Mesenteric fat pad (tissue), 1 donor: ENCODE results near the gene KSR2. TPM values are rescaled to one million over a fixed set of nuclear protein-coding genes. Genes with fewer than 3 reads are reported as not detected.
A peak's percentile ranks its signal among the peaks of the same experiment; 100 is the strongest.
"Not testable (repeated sequence)": the region's sequence is repeated elsewhere in the genome, so short reads cannot be mapped to it uniquely, and the experiment has no call there.

ENCODE experiments used
- DNase-seq: peaks from one replicate; pipeline ENCODE4 v3.0.0-alpha.2; 2020; ENCODE audit warnings: low spot score
- total RNA-seq: library from RNA; stranded (reverse); fragmentation: NEBNext Ultra II Directional; extraction: Animal tissue kit (Norgen Biotek cat#: 25700); gene quantifications from one replicate; pipeline ENCODE4 v1.2.1, GENCODE V29; 2021
- donor health status: DM: yes; HTN: yes; CAD: no.

Gene KSR2
- total RNA-seq, 1 donor from 2014 or later: not detected

DNA sequence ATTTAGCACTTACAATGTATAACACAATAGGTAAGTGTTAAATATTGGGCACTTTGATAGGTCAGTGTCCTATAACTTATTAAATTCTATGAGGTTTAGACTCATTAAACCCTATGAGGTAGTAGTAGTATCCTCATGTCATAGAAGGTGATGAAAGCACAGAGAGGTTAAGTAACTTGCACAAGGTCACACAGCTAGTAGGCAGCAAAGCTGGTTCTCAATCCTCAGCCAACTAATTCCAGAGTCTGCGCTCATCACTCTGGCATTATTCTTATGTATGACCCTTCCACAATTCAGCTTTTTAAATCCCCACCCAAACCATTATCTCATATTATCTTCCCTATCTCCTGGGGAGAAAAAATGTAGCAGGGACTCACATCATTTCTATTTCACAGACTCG is 141.1 kb downstream of the KSR2 start:
- DNase-seq: no peak

DNA sequence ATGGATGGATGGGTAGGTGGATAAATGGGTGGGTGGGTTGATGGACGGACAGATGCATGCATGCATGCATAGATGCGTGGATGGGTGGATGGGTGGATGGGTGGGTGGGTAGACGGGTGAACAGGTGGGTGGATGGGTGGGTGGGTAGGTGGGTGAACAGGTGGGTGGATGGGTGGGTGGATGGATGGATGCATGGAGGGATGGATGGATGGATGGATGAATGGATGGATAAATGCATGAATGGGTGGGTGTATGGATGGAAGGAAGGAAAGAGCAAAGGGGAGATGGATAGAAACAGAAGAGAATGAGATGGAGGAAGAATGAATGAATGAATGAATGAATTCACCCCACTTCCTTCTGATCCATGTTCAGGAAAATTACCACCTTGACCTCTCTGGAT is 143.0 kb downstream of the KSR2 start:
- DNase-seq: peak; percentile 41

DNA sequence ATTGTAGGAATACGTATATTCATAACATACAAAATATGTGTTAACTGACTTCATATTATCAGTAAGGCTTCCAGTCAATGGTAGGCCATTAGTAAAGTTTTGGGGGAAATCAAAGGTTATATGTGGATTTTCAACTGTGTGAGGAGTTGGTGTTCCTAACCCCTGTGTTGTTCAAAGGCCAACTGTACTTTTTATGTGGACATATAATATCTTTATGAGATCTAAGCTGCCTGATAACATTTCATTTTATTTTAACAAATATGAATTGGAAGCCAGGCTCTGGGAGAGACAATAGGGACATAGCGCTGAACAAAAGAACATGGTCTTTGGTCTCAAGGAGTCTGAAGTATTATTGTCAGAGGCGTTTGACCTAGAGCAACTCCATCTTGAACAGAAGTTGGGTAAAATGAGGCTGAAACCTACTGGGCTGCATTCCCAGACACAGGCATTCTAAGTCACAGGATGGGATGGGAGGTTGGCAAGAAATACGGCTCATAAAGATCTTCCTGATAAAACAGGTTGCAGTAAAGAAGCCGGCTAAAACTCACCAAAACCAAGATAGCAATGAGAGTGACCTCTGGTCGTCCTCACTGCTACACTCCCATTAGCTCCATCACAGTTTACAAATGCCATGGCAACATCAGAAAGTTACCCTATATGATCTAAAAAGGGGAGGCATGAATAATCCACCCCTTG is 147.2 kb downstream of the KSR2 start:
- DNase-seq: no peak

DNA sequence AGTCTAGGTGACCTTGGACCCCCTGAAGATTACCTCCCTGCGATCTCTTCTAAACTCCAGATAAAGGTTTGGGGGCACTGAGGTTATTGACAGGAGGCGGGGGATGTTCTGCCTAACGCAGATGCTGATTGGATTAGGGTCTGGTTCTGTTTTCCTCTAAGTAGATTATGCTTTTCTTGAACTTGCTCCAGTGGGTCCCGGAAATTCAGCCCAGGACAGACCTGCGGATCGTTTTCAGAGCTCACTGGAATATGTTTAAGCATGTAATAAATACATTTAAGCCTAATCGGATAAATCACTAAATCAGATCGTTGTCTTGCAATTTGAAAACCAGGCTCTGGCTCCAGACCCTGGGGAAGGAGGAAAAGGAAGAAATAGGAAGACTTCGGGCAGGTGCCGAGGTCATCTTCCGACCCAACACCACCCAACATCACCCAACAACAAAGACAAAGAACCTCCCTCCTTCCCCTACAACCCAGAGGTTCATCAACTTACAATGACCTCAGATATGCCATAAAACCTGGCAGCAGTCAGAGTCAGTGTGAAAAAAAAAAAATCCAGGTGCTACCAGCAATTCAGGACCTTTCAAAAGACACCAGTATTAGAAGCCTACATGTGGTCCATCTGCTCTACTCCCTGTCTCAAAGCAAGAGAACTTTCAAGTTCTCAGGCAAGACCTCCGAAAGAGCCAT is 148.4 kb downstream of the KSR2 start:
- DNase-seq: peak; percentile 41

DNA sequence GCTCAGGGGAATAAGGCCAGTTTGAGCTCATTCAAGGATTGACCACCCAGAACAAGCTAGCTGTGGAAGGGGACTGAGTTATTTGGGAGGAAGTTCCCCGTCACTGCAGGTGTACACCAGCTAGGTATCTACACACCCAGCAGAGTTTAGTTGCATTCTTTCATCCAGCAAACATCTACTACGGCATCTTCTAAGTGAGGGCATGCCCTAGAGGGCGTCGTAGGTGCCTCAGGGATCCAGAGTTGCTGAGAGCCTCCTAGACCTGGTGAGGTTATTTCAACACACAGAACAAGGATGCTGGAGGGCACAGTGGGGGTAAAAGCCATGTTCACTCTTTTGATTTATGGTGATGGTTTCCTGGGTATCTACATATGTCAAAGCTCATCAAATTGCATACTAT is 149.6 kb downstream of the KSR2 start:
- DNase-seq: peak; percentile 37

DNA sequence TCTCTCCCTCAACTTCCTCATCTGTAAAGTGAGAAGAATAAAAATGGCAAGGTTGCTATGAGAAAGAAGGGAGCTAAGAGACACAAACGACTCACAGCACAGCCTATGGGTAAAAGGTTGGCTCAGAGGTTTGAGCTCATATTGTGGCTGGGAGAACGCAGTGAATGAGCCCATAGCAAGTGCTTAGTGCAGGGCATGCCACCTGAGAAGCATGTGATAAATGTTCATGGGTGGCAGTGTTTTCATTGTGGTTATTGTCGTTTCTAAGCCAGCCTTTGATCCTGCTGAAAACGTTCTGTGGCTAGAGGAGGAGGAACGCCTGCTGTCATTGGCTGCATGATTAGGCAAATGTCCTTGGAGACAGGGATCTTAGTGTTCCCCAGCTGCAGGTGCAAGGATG is 150.4 kb downstream of the KSR2 start:
- peak; percentile 22 for DNase-seq

DNA sequence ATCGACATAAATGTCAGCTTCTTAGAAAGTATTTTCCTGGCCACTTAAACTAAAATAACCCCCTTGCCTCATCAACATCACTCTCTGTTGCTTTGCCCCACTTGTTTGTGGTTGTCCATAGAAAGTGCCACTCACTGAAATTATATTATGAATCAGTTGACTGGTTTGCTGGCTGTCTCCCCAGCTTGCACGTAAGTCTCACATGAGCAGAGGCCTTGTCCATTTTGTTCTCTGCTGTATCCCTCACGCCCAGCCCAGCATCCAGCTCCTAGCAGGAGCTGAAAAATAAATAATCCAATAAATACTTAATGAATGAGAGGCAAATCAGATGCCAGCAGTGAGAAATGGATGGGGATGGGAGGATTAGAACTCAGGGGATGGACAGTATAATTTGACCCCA is 159.3 kb downstream of the KSR2 start:
- DNase-seq: no peak

DNA sequence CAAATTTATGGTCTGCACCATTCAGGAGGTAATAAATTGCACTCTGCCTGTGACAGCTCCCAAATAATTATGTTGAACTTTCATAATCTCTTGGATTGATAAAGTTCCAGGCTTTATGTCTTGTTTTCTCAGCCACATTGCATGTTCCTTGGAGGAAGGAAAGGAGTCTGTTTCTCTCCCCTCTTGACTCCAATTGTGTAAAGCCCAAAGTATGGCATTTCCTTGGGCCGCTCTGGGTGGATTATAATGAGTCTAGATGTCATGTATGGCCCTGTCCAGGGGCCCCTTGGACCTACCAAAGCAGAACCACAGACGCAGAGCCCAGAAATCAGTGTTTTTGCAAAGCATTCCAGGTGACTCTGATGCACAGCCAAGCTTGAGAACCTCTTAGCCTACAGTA is 160.8 kb downstream of the KSR2 start:
- no peak for DNase-seq

DNA sequence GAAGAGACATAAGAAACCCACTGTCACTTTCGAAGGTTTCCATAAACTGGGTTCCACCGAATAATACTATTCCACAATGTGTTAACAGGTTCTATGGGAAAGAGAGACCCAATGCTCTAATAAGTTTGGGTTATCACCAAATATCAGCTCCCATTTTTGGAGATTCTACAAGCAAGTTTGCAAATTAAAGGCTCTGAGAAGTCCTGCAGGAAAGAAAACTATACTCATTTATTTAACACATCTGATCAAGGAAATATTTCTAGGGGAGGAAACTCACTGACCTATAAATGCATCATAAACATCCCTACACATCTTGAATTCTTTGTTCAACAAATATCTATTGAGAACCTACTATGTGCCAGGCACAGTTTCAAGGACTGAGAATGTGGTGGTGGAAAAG is 161.4 kb downstream of the KSR2 start:
- no peak for DNase-seq

DNA sequence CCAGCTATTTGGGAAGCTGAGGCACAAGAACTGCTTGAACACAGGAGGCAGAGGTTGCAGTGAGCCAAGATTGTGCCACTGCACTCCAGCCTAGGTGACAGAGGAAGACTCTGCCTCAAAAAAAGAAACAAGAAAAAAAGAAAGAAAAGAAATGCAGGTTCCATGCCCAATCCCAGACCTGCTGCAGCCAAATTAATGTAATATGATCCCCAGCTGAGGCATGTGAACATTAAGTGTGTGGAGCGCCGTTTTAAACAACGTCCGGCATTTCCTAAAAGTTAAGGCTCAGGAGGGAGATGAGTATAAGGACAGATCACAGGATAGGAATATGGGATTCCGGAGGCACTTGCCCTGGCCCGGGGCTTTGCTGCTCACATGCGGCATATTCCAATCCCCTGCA is 162.9 kb downstream of the KSR2 start:
- DNase-seq: no peak

DNA sequence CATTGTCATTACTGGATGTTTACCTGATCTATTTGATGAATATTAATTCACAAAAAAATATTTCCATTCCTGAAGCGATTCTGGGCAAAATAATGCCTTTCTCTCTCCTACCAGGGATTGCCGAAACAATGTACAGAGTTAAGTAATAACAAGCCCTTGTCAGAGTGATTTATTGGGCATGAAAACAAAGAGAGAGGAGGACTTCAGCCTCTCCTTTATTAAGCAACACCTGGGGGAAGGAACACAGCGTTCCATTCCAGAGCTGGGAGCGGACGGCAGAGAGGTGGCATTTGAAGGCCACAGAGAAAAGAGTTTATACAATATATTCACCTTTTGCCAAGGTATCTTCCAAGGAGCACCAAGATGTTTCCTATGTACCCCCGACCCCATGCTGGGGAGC is 165.8 kb downstream of the KSR2 start:
- DNase-seq: no peak

DNA sequence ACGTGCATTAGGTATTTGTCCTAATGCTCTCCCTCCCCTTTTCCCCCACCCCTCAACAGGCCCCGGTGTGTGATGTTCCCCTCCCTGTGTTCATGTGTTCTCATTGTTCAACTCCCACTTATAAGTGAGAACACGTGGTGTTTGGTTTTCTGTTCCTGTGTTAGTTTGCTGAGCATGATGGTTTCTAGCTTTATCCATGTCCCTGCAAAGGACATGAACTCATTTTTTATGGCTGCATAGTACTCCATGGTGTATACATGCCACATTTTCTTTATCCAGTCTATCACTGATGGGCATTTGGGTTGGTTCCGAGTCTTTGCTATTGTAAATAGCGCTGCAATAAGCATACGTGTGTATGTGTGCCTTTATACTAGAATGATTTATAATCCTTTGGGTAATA is 168.1 kb downstream of the KSR2 start:
- DNase-seq: not testable (repeated sequence)

DNA sequence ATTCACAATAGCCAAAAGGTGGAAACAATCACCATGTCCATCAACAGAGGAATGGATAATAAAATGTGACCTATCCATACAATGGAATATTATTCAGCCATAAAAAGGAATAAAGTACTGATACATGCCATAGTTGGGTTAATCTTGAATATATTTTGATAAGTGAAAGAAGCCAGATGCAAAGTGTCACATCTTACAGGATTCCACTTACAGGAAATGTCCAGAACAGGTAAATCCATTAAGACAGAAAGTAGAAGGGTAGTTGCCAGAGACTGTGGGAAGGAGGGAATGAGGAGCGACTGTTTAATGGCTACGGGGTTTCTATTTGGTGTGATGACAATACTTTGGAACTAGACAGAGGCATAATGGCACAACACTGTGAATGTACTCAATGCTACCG is 171.6 kb downstream of the KSR2 start:
- DNase-seq: no peak

DNA sequence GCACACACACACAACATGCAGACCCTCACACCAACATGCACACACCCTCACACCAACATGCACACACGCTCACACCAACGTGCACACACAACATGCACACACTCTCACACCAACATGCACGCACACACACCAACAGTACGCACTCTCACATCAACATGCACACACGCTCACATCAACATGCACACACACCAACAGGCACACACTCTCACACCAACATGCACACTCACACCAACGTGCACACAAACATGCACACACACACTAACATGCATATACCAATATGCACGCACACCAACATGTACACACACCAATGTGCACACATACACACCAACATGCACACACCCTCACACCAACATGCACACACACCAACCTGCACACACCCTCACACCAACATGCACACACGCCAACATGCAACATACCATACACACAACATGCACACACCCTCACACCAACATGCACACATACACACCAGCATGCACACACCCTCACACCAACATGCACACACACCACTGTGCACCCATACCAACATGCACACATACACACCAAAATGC is 175.8 kb downstream of the KSR2 start:
- no peak for DNase-seq

DNA sequence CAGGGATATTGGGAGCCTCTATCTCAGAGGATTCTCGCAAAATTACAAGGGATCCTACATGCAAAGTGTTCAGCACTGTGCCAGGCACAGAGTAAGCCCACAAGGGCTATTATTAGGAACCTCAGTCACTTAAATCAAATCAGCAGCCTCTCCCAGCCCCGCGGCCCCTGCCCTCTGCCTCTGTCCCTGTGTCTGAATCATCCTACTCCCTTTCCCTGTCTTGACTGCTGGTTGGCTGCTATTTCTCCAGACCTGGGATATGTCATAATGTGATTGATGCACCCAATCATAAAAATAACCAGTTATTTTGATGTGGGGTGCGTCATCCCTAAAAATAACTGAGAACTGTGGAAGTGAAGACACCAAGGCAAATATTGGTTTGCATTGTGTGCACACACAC is 176.3 kb downstream of the KSR2 start:
- no peak for DNase-seq

DNA sequence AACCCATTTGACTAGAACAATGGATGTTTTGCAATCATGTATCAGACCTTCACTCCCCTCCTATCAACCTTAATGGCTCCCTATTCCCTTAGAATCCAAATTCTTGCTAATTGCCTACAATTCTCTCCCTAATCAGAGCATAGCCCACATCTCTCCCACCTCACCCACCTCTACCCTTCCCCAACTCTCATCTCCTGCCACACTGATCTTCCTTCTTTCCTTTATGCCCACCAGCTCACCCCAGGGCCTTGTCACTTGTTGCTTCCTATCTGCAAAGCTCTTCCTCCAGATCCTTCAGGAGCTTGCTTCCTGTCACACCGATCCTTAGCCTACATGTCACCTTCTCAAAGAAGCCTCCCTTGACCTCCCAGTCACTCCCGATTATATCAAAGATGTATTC is 177.8 kb downstream of the KSR2 start:
- DNase-seq: no peak

DNA sequence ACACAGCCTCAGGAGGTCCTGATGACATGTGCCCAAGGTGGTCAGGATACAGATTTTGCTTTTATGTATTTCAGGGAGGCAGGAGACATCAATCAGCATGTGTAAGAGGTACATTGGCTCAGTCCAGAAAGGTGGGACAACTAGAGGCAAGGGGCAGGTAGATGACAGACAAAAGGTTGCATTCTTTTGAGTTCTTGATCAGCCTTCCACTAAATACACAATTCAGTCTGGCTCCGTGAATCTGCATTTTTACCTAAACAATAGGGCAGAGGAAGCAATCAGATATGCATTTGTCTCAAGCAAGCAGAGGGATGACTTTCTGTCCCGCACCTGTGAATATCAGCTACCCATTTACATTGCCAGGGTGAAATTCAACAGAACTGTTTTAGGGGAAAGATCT is 178.6 kb downstream of the KSR2 start:
- no peak for DNase-seq

DNA sequence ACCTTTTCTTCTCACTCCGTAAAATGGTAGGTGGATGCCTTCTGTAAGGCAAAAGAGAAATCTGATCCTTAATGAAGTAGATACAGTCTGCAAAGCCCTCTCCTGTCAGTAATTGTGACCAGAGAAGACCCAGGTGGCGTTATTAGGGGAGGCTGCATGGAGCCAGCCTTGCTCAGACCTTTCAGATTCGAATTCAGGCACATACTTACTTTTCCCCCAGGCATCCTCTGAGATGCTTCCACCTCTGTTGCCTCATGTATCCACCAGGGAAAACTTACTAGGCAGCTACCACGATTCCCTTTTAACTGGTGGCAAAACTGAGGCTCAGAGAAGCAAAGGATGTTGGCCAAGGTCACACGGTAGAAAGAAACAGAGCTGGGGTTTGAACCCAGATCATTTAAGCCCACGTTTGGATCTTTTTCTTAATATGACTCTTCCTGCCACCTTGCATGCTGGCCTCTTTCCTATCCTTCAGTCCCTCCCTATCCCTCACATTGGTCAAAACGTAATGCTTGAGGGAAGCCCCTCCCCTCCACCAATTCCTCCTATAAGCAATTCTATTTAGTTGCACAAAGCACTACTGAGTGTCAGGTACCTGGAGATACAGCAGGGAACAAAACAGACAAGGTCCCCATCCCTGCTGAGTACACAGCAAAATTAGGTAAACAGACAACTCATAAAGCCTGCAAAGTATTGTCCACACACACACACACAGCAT is 179.4 kb downstream of the KSR2 start:
- DNase-seq: no peak

DNA sequence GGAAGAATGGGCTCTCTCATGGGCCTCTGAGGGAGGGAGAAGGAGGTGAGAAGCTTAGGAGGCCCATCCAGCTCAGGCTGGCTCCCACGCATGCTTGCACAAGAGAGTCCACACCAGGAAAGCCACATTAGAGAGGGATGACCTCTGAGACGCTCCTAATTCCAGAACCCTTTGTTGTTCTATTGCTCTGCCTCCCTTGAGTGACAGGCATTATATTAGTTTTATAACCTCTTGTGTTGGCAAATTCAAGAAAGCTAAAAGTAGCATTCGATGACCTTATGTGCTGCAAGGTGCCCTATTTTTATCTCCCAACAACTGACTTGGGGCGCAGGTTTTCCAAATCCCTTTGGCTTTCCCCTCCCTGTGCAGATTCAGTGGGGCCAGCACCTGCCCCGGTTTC is 190.1 kb downstream of the KSR2 start:
- no peak for DNase-seq

DNA sequence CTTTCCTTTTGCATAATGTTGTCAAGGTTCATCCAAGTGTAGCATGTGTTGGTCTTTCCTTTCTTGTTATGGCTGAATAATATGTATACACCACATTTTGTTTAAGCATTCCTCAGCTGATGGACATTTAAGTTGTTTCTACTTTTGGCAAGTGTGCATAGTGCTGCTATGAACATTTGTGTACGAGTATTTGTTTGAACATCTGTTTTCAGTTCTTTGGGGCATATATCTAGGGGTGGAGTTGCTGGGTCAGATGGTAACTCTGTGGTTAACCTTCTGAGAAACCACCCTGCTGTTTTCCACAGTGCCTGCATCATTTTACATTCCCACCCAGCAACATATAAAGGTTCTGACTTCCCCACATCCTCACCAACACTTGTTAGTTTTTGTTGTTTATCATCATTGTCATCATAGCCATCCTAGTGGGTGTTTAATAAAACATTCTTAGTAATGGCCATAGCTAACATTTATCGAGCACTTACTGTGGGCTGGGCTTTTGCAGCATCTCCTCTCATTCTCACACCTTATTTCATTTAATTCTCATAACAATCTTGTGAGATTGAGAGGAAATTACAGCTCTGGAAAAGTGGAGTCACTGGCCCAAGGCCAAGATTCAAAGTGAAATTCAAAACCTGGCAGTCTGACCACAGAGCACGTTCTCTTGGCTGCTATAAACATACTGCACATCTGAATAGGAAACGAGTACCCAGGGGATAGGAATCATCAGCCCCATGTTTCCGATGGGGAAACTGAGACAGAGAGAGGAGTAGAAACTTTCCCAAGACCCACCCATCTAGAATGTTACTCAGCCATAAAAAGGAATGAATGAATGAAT is 193.6 kb downstream of the KSR2 start:
- DNase-seq: no peak

DNA sequence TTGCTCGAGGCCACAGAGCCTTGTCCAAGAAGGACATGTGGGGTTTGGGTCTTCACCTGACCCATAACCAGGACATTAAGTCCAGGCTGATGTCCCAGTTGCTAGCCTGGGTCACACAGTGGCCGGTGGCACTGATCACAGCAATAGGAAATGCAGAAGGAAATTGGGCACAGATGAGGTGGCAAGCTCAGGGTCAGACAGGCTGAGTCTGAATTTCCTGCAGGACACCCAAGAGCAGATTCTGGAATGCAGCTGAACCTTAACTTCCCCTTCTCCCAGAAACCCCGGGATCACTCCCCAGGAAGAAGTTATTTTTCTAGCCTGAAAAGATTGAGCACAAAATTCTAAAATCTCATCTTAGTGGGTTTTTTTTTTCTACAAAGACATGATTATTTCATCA is 199.9 kb downstream of the KSR2 start:
- no peak for DNase-seq
